ENCODE measurements around the gene KIF11.
A peak's percentile ranks its signal among the peaks of the same experiment; 100 is the strongest.

The KIF11 gene

GRCh38 chr10:92681306-92681834, 88.4 kb downstream of the KIF11 start:
- no peak for DNase-seq (ENCODE audit: low read depth)
- TF ChIP-seq CTCF (conservative IDR thresholded peaks at IDR 0.05; ENCODE audit: low read length), result no peak
- no peak overlapping the region for H3K4me3 ChIP-seq (ENCODE audit: low read length)

- H3K4me3 ChIP-seq (ENCODE audit: low read length), result no peak overlapping the region; the same call in 1 of the 2 replicates
- no peak for TF ChIP-seq CTCF (conservative IDR thresholded peaks at IDR 0.05; ENCODE audit: low read length)
- no peak for DNase-seq (ENCODE audit: low read depth)
These were observed 95.6 kb downstream of the KIF11 start for GRCh38 chr10:92688573-92688926.

GRCh38 chr10:92688927-92689662, 96.2 kb downstream of the KIF11 start:
- no peak for DNase-seq (ENCODE audit: low read depth)
- H3K4me3 ChIP-seq (ENCODE audit: low read length), result peak overlapping the region; percentile 55
- no peak for TF ChIP-seq CTCF (conservative IDR thresholded peaks at IDR 0.05; ENCODE audit: low read length)

GRCh38 chr10:92689663-92690210, 96.8 kb downstream of the KIF11 start, which contains the start of gene HHEX:
Gene HHEX (plus strand): TSS chr10:92689955. CDS start chr10:92689987, 32 bp downstream.
- no peak for TF ChIP-seq CTCF (conservative IDR thresholded peaks at IDR 0.05; ENCODE audit: low read length)
- DNase-seq (ENCODE audit: low read depth), result peak; percentile 34
- H3K4me3 ChIP-seq (ENCODE audit: low read length), result peak within 1 kb of the TSS; percentile 55

- DNase-seq (ENCODE audit: low read depth), result no peak
- no peak for TF ChIP-seq CTCF (conservative IDR thresholded peaks at IDR 0.05; ENCODE audit: low read length)
- peak overlapping the region; percentile 46 for H3K4me3 ChIP-seq (ENCODE audit: low read length)
These were observed 97.4 kb downstream of the KIF11 start for GRCh38 chr10:92690211-92690914.

- TF ChIP-seq CTCF (conservative IDR thresholded peaks at IDR 0.05; ENCODE audit: low read length), result no peak
- H3K4me3 ChIP-seq (ENCODE audit: low read length), result no peak overlapping the region
- DNase-seq (ENCODE audit: low read depth), result no peak
These were observed 98.1 kb downstream of the KIF11 start for GRCh38 chr10:92690915-92691590.
